Endothelial cell of umbilical vein (primary cell): ENCODE measurements around the gene KLC1. TPM values are rescaled to one million over a fixed set of nuclear protein-coding genes. Genes with fewer than 3 reads are reported as not detected.

Source experiments
- BruUV-seq: library from RNA; stranded (reverse); fragments of 400-500 nt; replicated peaks from 2 replicates; lab custom pipeline; 2021; lab: Mats Ljungman, UMichigan
- CTCF ChIA-PET: fragments of 300-600, 350-600 bp; sonication (Branson Sonifier 250); formaldehyde crosslinking; loops from one replicate; lab custom pipeline; 2021; ENCODE audit warnings: antibody characterized with exemption, inconsistent platforms; lab: Charles Lee
- POLR2A ChIA-PET: fragments of 300-600, 350-600 bp; sonication (Branson Sonifier 250); formaldehyde crosslinking; loops from one replicate; lab custom pipeline; 2021; ENCODE audit warnings: antibody characterized with exemption, inconsistent platforms; lab: Charles Lee
- DNase-seq: peaks from one replicate; pipeline ENCODE4 v3.0.0-alpha.2; 2011; ENCODE audit warnings: low read depth, low spot score
- FAIRE-seq: peaks from 2 replicates; lab custom pipeline; 2011; peaks lifted over from hg19 to GRCh38; lab: Jason Lieb, UNC
- H2AFZ ChIP-seq: 2 replicates; pipeline ENCODE4 v1.6.0; 2012; ENCODE audit warnings: low read depth, low read length, control low read depth, inconsistent platforms
- H3K27ac ChIP-seq: 2 replicates; pipeline ENCODE4 v1.5.1; 2011; ENCODE audit warnings: low read depth, mild to moderate bottlenecking, control low read depth, low read length, moderate library complexity; ENCODE audit not compliant: insufficient read depth
- H3K27me3 ChIP-seq, 2 experiments: 2 replicates each; pipeline versions ENCODE4 v1.6.0 to v1.6.1; 2011; ENCODE audit warnings: low read length in 2 of 2, mixed read lengths in 1 of 2; ENCODE audit not compliant: control insufficient read depth in 2 of 2, insufficient read depth in 2 of 2
- H3K36me3 ChIP-seq, 2 experiments: 2 replicates in 1 of 2; 3 replicates in 1 of 2; pipeline ENCODE4 v1.5.1; 2011; ENCODE audit warnings: low read length in 2 of 2, mild to moderate bottlenecking in 1 of 2, moderate library complexity in 1 of 2; ENCODE audit not compliant: control insufficient read depth in 2 of 2, insufficient read depth in 2 of 2; ENCODE audit errors: extremely low read depth in 1 of 2
- H3K4me1 ChIP-seq: 3 replicates; pipeline ENCODE4 v1.5.1; 2011; ENCODE audit warnings: mild to moderate bottlenecking, low read length; ENCODE audit not compliant: control insufficient read depth, insufficient read depth; ENCODE audit errors: extremely low read depth
- H3K4me2 ChIP-seq: 2 replicates; pipeline ENCODE4 v1.6.1; 2011; ENCODE audit warnings: low read length, control low read depth, mixed read lengths; ENCODE audit not compliant: insufficient read depth
- H3K4me3 ChIP-seq, 3 experiments: fragments of 200-600 bp in 1 of 3; sonication (generic), shearing (Covaris generic) in 1 of 3; replicated peaks in 1 of 3; 2 replicates each; pipeline ENCODE4 v1.5.1; 2011 to 2016; ENCODE audit warnings: control low read depth in 3 of 3, low read length in 3 of 3, mild to moderate bottlenecking in 2 of 3, inconsistent platforms in 1 of 3, low read depth in 1 of 3, moderate library complexity in 1 of 3; ENCODE audit not compliant: insufficient read depth in 1 of 3
- H3K79me2 ChIP-seq: 2 replicates; pipeline ENCODE4 v1.6.0; 2012; ENCODE audit warnings: low read length, inconsistent platforms; ENCODE audit not compliant: control insufficient read depth, insufficient read depth
- H3K9ac ChIP-seq: replicated peaks from 2 replicates; pipeline ENCODE3; 2011; ENCODE audit warnings: low read length, control low read depth; ENCODE audit not compliant: insufficient read depth; ENCODE audit errors: extremely low read depth
- H3K9me1 ChIP-seq: replicated peaks from 3 replicates; pipeline ENCODE4 v1.6.0; 2011; ENCODE audit warnings: mild to moderate bottlenecking, low read length; ENCODE audit not compliant: control insufficient read depth, insufficient read depth; ENCODE audit errors: extremely low read depth
- H3K9me3 ChIP-seq: replicated peaks from 2 replicates; pipeline ENCODE4 v1.5.1; 2012; ENCODE audit warnings: low read length, inconsistent platforms; ENCODE audit not compliant: control insufficient read depth, insufficient read depth
- H4K20me1 ChIP-seq: replicated peaks from 2 replicates; pipeline ENCODE3; 2011; ENCODE audit warnings: mild to moderate bottlenecking, low read length; ENCODE audit not compliant: control insufficient read depth, insufficient read depth; ENCODE audit errors: extremely low read depth
- EZH2 ChIP-seq: IDR thresholded peaks from 2 replicates; pipeline ENCODE4 v1.6.1; 2012; ENCODE audit warnings: borderline replicate concordance, low read depth, mild to moderate bottlenecking, moderate library complexity, low read length, inconsistent platforms; ENCODE audit not compliant: severe bottlenecking
- FOS ChIP-seq: IDR thresholded peaks from 2 replicates; pipeline ENCODE4 v1.6.1; 2011; ENCODE audit warnings: mild to moderate bottlenecking, low read length, moderate library complexity, borderline replicate concordance; ENCODE audit not compliant: insufficient read depth
- GATA2 ChIP-seq: IDR thresholded peaks from 2 replicates; pipeline ENCODE4 v1.7.0; 2011; ENCODE audit warnings: low read depth, mild to moderate bottlenecking, moderate library complexity, mixed read lengths, low read length; ENCODE audit not compliant: insufficient read length, insufficient read depth
- JUN ChIP-seq: IDR thresholded peaks from 2 replicates; pipeline ENCODE4 v1.6.1; 2011; ENCODE audit warnings: borderline replicate concordance, low read depth; ENCODE audit not compliant: insufficient read length, insufficient read depth
- MYC ChIP-seq: IDR thresholded peaks from one replicate; pipeline ENCODE4 v1.6.1; 2011; ENCODE audit warnings: mild to moderate bottlenecking, low read depth, low read length
- POLR2A ChIP-seq: IDR thresholded peaks from 2 replicates; pipeline ENCODE4 v1.6.1; 2012; ENCODE audit warnings: low read depth, mild to moderate bottlenecking, control low read depth, low read length
- POLR2AphosphoS5 ChIP-seq: IDR thresholded peaks from 2 replicates; pipeline ENCODE4 v1.6.1; 2012; ENCODE audit warnings: low read depth, mild to moderate bottlenecking, control low read depth, low read length, moderate library complexity; ENCODE audit not compliant: insufficient read depth
- dilution Hi-C: fragments of 300-500 bp; cut with MboI; formaldehyde crosslinking; loops from one replicate; pipeline ENCODE4 v1.15.0; 2019; ENCODE audit warnings: low sequenced_read_pairs; ENCODE audit not compliant: extremely low pct_ligation_motif_present
- intact Hi-C: fragments of 100-400 bp; cut with micrococcal nuclease; formaldehyde crosslinking; loops from one replicate; pipeline ENCODE4 v1.10.0; 2022
- polyA plus RNA-seq, 4 experiments: library from polyadenylated mRNA; depleted of rRNA in 3 of 4; stranded (reverse) in 3 of 4; unstranded in 1 of 4; fragments of >200 nt; gene quantifications; 2 replicates each; pipeline versions ENCODE4 v1.2.1 to v1.2.3, GENCODE V29; 2011 to 2012; ENCODE audit warnings: missing spikeins in 1 of 4
- total RNA-seq: library from RNA; stranded (reverse); gene quantifications from 2 replicates; pipeline ENCODE4 v1.2.3, GENCODE V29; 2021
- TF ChIP-seq, protein P1 (sequence below), 2 donors: IDR thresholded peaks; 1 replicate in 1 of 2; 2 replicates in 1 of 2; pipeline ENCODE4 v1.5.1; 2011; ENCODE audit warnings: low read length in 2 of 2, mild to moderate bottlenecking in 2 of 2, moderate library complexity in 2 of 2, control low read depth in 1 of 2, inconsistent platforms in 1 of 2, low read depth in 1 of 2; ENCODE audit not compliant: insufficient read depth in 1 of 2; ENCODE audit errors: extremely low read depth in 1 of 2
- TF ChIP-seq, protein P2 (sequence below): IDR thresholded peaks from 2 replicates; pipeline ENCODE4 v1.6.1; 2011; ENCODE audit not compliant: insufficient read depth, insufficient read length

The KLC1 gene
- total and polyA plus RNA-seq, 2 donors (not counting 3 experiments of a cell fraction or from before 2014, with no cell fraction given): 124 to 233 TPM

DNA sequence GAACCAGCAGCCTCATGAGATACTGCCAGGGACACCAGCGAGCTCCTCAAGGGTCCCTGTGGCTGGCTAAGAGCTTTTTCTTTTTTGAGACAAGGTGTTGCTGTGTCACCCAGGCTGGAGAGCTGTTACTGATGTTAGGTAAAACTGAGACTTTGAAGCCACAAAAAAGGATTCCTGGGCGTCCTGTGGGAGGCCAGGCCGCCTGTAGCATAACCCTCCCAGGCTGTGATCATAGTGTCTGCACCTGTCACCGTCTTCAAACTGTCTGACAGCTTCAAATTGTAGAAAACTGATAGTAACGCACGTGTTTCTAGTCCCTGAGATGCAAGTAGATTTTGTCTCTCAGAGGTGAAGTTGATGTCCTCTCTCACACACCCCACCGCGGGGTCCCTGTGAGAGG is 90.7 kb downstream of the KLC1 start:
- Histone ChIP-seq H3K4me1 (peaks cover 7% of the 10 kb centered on the region), H3K9ac (no peak overlapping the region), H3K4me2 (no peak overlapping the region), H3K36me3 (no peaks in the 10 kb centered on the region), H3K27me3 (no peaks in the 10 kb centered on the region), H4K20me1 (no peaks in the 10 kb centered on the region), H3K9me3 (no peaks in the 10 kb centered on the region), H3K79me2 (peaks cover 68% of the 10 kb centered on the region), H3K27ac (no peak overlapping the region), H3K9me1 (no peaks in the 10 kb centered on the region), H3K4me3 (no peak overlapping the region), H2AFZ (no peak overlapping the region)
- intact Hi-C loops: loop anchor here (5.0 kb wide), 1 partner anchor 128 kb away; the partner anchor contains the start of gene PPP1R13B
- dilution Hi-C loops: no loop called here
- TF ChIP-seq FOS: no peak
- TF ChIP-seq, protein P1, sequence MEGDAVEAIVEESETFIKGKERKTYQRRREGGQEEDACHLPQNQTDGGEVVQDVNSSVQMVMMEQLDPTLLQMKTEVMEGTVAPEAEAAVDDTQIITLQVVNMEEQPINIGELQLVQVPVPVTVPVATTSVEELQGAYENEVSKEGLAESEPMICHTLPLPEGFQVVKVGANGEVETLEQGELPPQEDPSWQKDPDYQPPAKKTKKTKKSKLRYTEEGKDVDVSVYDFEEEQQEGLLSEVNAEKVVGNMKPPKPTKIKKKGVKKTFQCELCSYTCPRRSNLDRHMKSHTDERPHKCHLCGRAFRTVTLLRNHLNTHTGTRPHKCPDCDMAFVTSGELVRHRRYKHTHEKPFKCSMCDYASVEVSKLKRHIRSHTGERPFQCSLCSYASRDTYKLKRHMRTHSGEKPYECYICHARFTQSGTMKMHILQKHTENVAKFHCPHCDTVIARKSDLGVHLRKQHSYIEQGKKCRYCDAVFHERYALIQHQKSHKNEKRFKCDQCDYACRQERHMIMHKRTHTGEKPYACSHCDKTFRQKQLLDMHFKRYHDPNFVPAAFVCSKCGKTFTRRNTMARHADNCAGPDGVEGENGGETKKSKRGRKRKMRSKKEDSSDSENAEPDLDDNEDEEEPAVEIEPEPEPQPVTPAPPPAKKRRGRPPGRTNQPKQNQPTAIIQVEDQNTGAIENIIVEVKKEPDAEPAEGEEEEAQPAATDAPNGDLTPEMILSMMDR (IDR thresholded peaks at IDR 0.05; ENCODE audit: extremely low read depth in 1 of 2, insufficient read depth in 1 of 2, low read depth in 1 of 2, low read length in 2 of 2): no peak
- DNase-seq (no peak), FAIRE-seq (no peak)
- no TSS peak for BruUV-seq
- CTCF ChIA-PET: no interaction called here
- POLR2A ChIA-PET: no interaction called here

DNA sequence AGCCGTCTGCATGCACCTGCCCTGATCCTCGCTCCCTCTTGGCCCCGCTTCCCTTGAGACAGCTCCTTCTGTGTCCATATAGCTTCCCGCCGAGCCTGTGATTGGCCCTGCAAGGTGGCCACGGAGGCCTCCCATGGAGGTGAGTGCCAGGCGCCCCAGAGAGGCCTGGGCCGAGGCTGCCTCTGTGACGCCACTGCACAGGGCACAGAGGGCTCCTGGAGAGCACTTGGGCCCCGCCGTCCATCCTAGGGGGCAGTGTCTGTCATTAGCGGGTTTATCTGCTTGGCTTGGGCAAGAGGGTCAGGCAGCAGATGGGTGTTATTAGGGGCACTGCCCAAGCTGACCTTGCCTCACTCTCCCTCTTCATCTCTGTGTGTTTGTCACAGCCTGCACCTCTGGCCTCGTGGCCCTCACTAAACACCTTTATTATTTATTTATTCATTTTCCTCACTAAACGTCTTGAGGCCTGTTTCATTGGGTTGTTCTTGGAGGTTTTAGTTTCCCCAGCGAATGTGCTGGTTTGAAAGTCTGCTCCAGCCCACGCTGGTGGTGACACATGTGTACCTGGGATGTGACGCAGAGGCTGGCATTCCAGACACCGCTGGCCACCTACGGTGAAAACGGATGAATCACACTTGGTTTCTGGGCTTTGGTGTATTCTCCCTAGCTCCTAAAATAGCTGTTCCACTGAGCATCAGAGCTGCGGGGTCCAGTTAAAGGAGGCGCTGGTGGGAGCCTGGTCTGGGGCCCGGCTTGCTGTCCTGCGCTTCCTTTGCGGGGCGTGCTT is 92.5 kb downstream of the KLC1 start:
- dilution Hi-C loops (no loop called here), intact Hi-C loops (no loop called here)
- Histone ChIP-seq H3K9me3 (no peaks in the 10 kb centered on the region), H3K9me1 (no peaks in the 10 kb centered on the region), H3K27ac (no peak overlapping the region), H3K4me2 (no peak overlapping the region), H3K4me1 (peaks cover 6% of the 10 kb centered on the region), H3K79me2 (peaks cover 78% of the 10 kb centered on the region), H3K4me3 (no peak overlapping the region), H2AFZ (no peak overlapping the region), H3K9ac (no peak overlapping the region), H4K20me1 (no peaks in the 10 kb centered on the region), H3K27me3 (no peaks in the 10 kb centered on the region), H3K36me3 (peaks cover 0 to 4% of the 10 kb centered on the region in 2 experiments)
- DNase-seq: no peak
- no peak for FAIRE-seq
- no TSS peak for BruUV-seq
- POLR2A ChIA-PET: no interaction called here
- TF ChIP-seq, protein P1 (IDR thresholded peaks at IDR 0.05; ENCODE audit: extremely low read depth in 1 of 2, insufficient read depth in 1 of 2, low read depth in 1 of 2, low read length in 2 of 2): no peak
- no peak for TF ChIP-seq GATA2
- TF ChIP-seq MYC: no peak
- no peak for TF ChIP-seq FOS
- no peak for TF ChIP-seq JUN
- TF ChIP-seq, protein P2, sequence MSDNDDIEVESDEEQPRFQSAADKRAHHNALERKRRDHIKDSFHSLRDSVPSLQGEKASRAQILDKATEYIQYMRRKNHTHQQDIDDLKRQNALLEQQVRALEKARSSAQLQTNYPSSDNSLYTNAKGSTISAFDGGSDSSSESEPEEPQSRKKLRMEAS: no peak
- TF ChIP-seq POLR2AphosphoS5: no peak
- TF ChIP-seq EZH2: no peak
- no peak for TF ChIP-seq POLR2A
- CTCF ChIA-PET: interaction anchor here (1.6 kb wide), 1 partner anchor 41 kb away, joined by 5 read pairs; no protein-coding TSS in a partner anchor
